Neural cell (in vitro differentiated cells): Measurements from ENCODE around the gene TMEM132C. TPM values are rescaled to one million over a fixed set of nuclear protein-coding genes. Genes with fewer than 3 reads are reported as not detected.
"Not testable (repeated sequence)": the region's sequence is repeated elsewhere in the genome, so short reads cannot be mapped to it uniquely, and the experiment has no call there.

Source experiments
- H2AFZ ChIP-seq: fragments of 200-600, 300-800 bp; sonication (generic), shearing (Covaris generic); 2 replicates; pipeline ENCODE4 v1.6.0; 2014; ENCODE audit warnings: low read depth, mild to moderate bottlenecking, antibody characterized with exemption, low read length, moderate library complexity
- H3F3A ChIP-seq: fragments of 200-600 bp; shearing (Covaris generic); 2 replicates; pipeline ENCODE4 v1.6.1; 2016; ENCODE audit warnings: mild to moderate bottlenecking, moderate library complexity, mixed read lengths, antibody characterized with exemption, low read length; ENCODE audit not compliant: insufficient read depth, poor library complexity, severe bottlenecking
- H3K27ac ChIP-seq: fragments of 200-600, 300-800 bp; sonication (generic), shearing (Covaris generic); 2 replicates; pipeline ENCODE4 v1.5.1; 2014; ENCODE audit warnings: mild to moderate bottlenecking, low read length, moderate library complexity
- H3K27me3 ChIP-seq: fragments of 300-800, 200-600 bp; sonication (generic), shearing (Covaris generic); 2 replicates; pipeline ENCODE4 v1.6.0; 2014; ENCODE audit warnings: mild to moderate bottlenecking, low read depth, low read length, moderate library complexity; ENCODE audit not compliant: insufficient read depth
- H3K36me3 ChIP-seq: fragments of 300-800, 200-600 bp; sonication (generic), shearing (Covaris generic); 2 replicates; pipeline ENCODE4 v1.5.1; 2014; ENCODE audit warnings: mild to moderate bottlenecking, antibody characterized with exemption, low read length, moderate library complexity; ENCODE audit not compliant: insufficient read depth
- H3K4me2 ChIP-seq: fragments of 300-800, 200-600 bp; sonication (generic), shearing (Covaris generic); 2 replicates; pipeline ENCODE4 v1.6.0; 2014; ENCODE audit warnings: mild to moderate bottlenecking, low read length
- H3K4me3 ChIP-seq: fragments of 300-800, 200-600 bp; sonication (generic), shearing (Covaris generic); 2 replicates; pipeline ENCODE4 v1.5.1; 2014; ENCODE audit warnings: mild to moderate bottlenecking, low read length, moderate library complexity
- H3K79me2 ChIP-seq: fragments of 200-600 bp; shearing (Covaris generic); replicated peaks from 2 replicates; pipeline ENCODE4 v1.6.0; 2014; ENCODE audit warnings: mild to moderate bottlenecking, low read length, moderate library complexity; ENCODE audit not compliant: insufficient read depth
- H3K9ac ChIP-seq: fragments of 300-800, 200-600 bp; sonication (generic), shearing (Covaris generic); 2 replicates; pipeline ENCODE4 v1.6.1; 2016; ENCODE audit warnings: mild to moderate bottlenecking, low read length, mixed read lengths
- H3K9me2 ChIP-seq: fragments of 200-600 bp; shearing (Covaris generic); 2 replicates; pipeline ENCODE4 v1.6.1; 2016; ENCODE audit warnings: mild to moderate bottlenecking, low read length, mixed read lengths; ENCODE audit not compliant: insufficient read depth
- H3K9me3 ChIP-seq: fragments of 200-600, 300-800 bp; sonication (generic), shearing (Covaris generic); 2 replicates; pipeline ENCODE4 v1.6.1; 2016; ENCODE audit warnings: mild to moderate bottlenecking, mixed run types, low read length, moderate library complexity, mixed read lengths
- H4K20me1 ChIP-seq: fragments of 200-600 bp; shearing (Covaris generic); 2 replicates; pipeline ENCODE4 v1.6.1; 2016; ENCODE audit warnings: mild to moderate bottlenecking, mixed run types; ENCODE audit not compliant: insufficient read depth
- EP300 ChIP-seq: fragments of 450-650 bp; conservative IDR thresholded peaks from 2 replicates; pipeline ENCODE4 v1.6.1; 2014; ENCODE audit warnings: antibody characterized with exemption, mild to moderate bottlenecking, moderate library complexity; ENCODE audit not compliant: poor library complexity, severe bottlenecking
- EZH2 ChIP-seq: fragments of 200-600, 300-800 bp; shearing (Covaris generic), sonication (generic); IDR thresholded peaks from 2 replicates; pipeline ENCODE4 v1.6.1; 2014; ENCODE audit warnings: antibody characterized with exemption, low read length, borderline replicate concordance, mild to moderate bottlenecking; ENCODE audit not compliant: insufficient read depth, poor library complexity, severe bottlenecking
- MXI1 ChIP-seq: fragments of 450-650 bp; conservative IDR thresholded peaks from 2 replicates; pipeline ENCODE4 v1.6.1; 2014; ENCODE audit warnings: antibody characterized with exemption, mild to moderate bottlenecking; ENCODE audit not compliant: poor library complexity, severe bottlenecking
- POLR2AphosphoS5 ChIP-seq: IDR thresholded peaks from 2 replicates; pipeline ENCODE4 v1.6.1; 2012
- RAD21 ChIP-seq: fragments of 450-650 bp; conservative IDR thresholded peaks from 2 replicates; pipeline ENCODE4 v1.6.1; 2014; ENCODE audit warnings: antibody characterized with exemption, mild to moderate bottlenecking, moderate library complexity
- SMC3 ChIP-seq: fragments of 450-650 bp; conservative IDR thresholded peaks from 2 replicates; pipeline ENCODE4 v1.6.1; 2014; ENCODE audit warnings: antibody characterized with exemption, mild to moderate bottlenecking, moderate library complexity; ENCODE audit not compliant: poor library complexity
- TAF1 ChIP-seq: IDR thresholded peaks from 2 replicates; pipeline ENCODE4 v1.6.1; 2012; ENCODE audit warnings: low read depth
- polyA plus RNA-seq: library from polyadenylated mRNA; depleted of rRNA; stranded (reverse); fragments of >200 nt; gene quantifications from 2 replicates; pipeline ENCODE4 v1.2.3, GENCODE V29; 2014
- TF ChIP-seq, protein P1 (sequence below): IDR thresholded peaks from 2 replicates; pipeline ENCODE4 v1.6.1; 2012; ENCODE audit warnings: borderline replicate concordance
- TF ChIP-seq, protein P2 (sequence below): fragments of 450-650 bp; IDR thresholded peaks from 2 replicates; pipeline ENCODE4 v1.5.1; 2014; ENCODE audit warnings: antibody characterized with exemption, mild to moderate bottlenecking, moderate library complexity; ENCODE audit not compliant: poor library complexity, severe bottlenecking

TMEM132C gene
- polyA plus RNA-seq, 1 donor from 2014 or later: 0.06 TPM

GRCh38 chr12:128250096-128250495 lies 16.9 kb upstream of the TMEM132C start:
- Histone ChIP-seq H3K79me2 (no peaks in the 10 kb centered on the region), H3K9me2 (no peaks in the 10 kb centered on the region), H3K4me3 (no peak overlapping the region), H4K20me1 (no peaks in the 10 kb centered on the region), H3K4me2 (no peak overlapping the region), H3K36me3 (no peaks in the 10 kb centered on the region), H2AFZ (no peak overlapping the region), H3K9ac (no peak overlapping the region), H3K27ac (no peak overlapping the region), H3F3A (no peaks in the 10 kb centered on the region), H3K9me3 (no peaks in the 10 kb centered on the region), H3K27me3 (no peaks in the 10 kb centered on the region)
- TF ChIP-seq, protein P1, sequence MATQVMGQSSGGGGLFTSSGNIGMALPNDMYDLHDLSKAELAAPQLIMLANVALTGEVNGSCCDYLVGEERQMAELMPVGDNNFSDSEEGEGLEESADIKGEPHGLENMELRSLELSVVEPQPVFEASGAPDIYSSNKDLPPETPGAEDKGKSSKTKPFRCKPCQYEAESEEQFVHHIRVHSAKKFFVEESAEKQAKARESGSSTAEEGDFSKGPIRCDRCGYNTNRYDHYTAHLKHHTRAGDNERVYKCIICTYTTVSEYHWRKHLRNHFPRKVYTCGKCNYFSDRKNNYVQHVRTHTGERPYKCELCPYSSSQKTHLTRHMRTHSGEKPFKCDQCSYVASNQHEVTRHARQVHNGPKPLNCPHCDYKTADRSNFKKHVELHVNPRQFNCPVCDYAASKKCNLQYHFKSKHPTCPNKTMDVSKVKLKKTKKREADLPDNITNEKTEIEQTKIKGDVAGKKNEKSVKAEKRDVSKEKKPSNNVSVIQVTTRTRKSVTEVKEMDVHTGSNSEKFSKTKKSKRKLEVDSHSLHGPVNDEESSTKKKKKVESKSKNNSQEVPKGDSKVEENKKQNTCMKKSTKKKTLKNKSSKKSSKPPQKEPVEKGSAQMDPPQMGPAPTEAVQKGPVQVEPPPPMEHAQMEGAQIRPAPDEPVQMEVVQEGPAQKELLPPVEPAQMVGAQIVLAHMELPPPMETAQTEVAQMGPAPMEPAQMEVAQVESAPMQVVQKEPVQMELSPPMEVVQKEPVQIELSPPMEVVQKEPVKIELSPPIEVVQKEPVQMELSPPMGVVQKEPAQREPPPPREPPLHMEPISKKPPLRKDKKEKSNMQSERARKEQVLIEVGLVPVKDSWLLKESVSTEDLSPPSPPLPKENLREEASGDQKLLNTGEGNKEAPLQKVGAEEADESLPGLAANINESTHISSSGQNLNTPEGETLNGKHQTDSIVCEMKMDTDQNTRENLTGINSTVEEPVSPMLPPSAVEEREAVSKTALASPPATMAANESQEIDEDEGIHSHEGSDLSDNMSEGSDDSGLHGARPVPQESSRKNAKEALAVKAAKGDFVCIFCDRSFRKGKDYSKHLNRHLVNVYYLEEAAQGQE: no peak
- TF ChIP-seq TAF1: no peak
- no peak for TF ChIP-seq RAD21
- TF ChIP-seq MXI1: no peak
- TF ChIP-seq POLR2AphosphoS5: no peak
- TF ChIP-seq SMC3: no peak
- TF ChIP-seq, protein P2, sequence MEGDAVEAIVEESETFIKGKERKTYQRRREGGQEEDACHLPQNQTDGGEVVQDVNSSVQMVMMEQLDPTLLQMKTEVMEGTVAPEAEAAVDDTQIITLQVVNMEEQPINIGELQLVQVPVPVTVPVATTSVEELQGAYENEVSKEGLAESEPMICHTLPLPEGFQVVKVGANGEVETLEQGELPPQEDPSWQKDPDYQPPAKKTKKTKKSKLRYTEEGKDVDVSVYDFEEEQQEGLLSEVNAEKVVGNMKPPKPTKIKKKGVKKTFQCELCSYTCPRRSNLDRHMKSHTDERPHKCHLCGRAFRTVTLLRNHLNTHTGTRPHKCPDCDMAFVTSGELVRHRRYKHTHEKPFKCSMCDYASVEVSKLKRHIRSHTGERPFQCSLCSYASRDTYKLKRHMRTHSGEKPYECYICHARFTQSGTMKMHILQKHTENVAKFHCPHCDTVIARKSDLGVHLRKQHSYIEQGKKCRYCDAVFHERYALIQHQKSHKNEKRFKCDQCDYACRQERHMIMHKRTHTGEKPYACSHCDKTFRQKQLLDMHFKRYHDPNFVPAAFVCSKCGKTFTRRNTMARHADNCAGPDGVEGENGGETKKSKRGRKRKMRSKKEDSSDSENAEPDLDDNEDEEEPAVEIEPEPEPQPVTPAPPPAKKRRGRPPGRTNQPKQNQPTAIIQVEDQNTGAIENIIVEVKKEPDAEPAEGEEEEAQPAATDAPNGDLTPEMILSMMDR: no peak
- no peak for TF ChIP-seq EP300

DNA sequence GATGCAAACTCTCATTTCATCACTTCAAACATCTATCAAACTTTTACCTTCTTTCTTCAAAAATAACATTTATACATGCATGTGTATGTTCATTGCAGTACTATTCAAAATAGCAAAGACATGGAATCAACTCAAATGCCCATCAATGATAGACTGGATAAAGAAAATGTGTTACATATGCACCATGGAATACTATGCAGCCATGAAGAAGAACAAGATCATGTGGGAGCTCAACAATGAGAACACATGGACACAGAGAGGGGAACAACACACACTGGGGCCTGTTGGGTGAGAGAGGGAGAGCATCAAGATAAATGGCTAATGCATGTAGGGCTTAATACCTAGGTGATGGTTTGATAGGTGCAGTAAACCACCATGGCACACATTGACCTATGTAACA lies 13.1 kb upstream of the TMEM132C start:
- H3K4me2 ChIP-seq, H3K9ac ChIP-seq, H4K20me1 ChIP-seq, H3F3A ChIP-seq, H3K9me2 ChIP-seq, H3K4me3 ChIP-seq, H3K79me2 ChIP-seq, H3K27me3 ChIP-seq, H2AFZ ChIP-seq, H3K9me3 ChIP-seq, H3K27ac ChIP-seq, H3K36me3 ChIP-seq: not testable (repeated sequence)

GRCh38 chr12:128258866-128259555 lies 8.0 kb upstream of the TMEM132C start:
- Histone ChIP-seq H3K4me3 (no peak overlapping the region), H3F3A (no peaks in the 10 kb centered on the region), H3K4me2 (no peak overlapping the region), H3K36me3 (no peaks in the 10 kb centered on the region), H3K9ac (no peak overlapping the region), H3K9me2 (no peaks in the 10 kb centered on the region), H3K27ac (no peak overlapping the region), H3K79me2 (no peaks in the 10 kb centered on the region), H3K9me3 (peaks cover 3% of the 10 kb centered on the region), H2AFZ (no peak overlapping the region), H4K20me1 (no peaks in the 10 kb centered on the region), H3K27me3 (peaks cover 10% of the 10 kb centered on the region)
- TF ChIP-seq SMC3 (no peak), RAD21 (no peak), EP300 (no peak), EZH2 (no peak)
